ENCODE data around the gene CDC73. TPM values are rescaled to one million over a fixed set of nuclear protein-coding genes. Genes with fewer than 3 reads are reported as not detected.

The CDC73 gene
- total and polyA plus RNA-seq, 9 of the 15 experiments (the other 6 are each of a cell fraction or from before 2014, with no cell fraction given): 19.0 to 61.7 (median 30.1) TPM

DNA sequence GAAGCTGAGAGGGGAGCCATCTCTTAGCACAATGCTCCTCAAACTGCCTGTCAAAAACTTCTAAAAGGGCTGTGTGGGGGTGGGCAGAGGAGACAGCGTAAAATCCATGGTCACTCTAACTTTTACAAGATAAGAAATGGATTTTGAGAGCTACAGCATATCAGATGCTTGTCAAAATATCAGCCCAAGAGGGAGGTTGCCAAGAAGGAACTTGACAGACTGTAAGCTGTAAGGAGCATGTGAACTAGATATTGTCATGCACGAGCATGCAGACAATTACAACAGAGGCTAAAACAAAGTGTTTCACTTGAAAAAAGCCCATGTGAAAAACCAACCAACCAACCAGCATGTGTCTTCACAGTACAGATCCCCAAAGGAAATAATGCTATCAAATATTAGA, 171.9 kb downstream of the CDC73 start (continued):
- no peak for TF ChIP-seq STAG1 (CRISPR knock-in tag; IDR thresholded peaks at IDR 0.05; ENCODE audit: borderline replicate concordance)

DNA sequence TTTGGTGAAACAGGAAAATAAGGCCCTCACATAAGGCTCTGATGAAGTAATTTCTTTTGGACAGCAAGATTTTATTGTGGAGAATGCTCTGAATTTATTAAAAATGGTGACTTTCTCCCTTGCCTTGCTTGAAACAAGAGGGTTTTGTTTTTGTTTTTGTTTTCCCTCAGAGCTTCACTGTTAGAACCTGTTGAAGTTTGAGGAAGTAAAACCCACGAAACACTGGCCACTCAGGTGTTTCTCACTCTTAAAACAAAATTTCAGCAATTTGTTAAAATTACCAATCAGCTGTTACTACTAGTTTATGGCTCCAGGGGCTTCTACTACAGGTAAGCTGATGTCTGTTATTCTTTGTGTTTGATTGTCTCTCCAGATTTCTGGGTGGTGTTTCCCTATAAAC, 177.2 kb downstream of the CDC73 start:
- BruUV-seq (replicated peaks): no TSS peak

More for the DNA sequence above, 177.2 kb downstream of the CDC73 start:
- in situ Hi-C loops (cut with MboI) (no loop called here), intact Hi-C loops (cut with micrococcal nuclease) (no loop called here)
- ChIA-PET CTCF (ENCODE audit: low intra/inter-chr PET ratio) (no interaction called here), POLR2A (no interaction called here)
- Histone ChIP-seq H3K4me3 (no peak overlapping the region), H2AFZ (ENCODE audit: low read depth, low read length) (no peak overlapping the region), H3K9me3 (replicated peaks; ENCODE audit: control insufficient read depth, insufficient read depth, low read depth, low read length) (no peaks in the 10 kb centered on the region), H3K27me3 (ENCODE audit: control insufficient read depth in 2 of 2, insufficient read depth in 2 of 2, low read length in 2 of 2) (no peaks in the 10 kb centered on the region), H3K4me2 (ENCODE audit: insufficient read depth, low read length) (no peak overlapping the region), H4K20me1 (replicated peaks; ENCODE audit: control insufficient read depth, insufficient read depth, low read length) (no peaks in the 10 kb centered on the region), H3K9me1 (ENCODE audit: control insufficient read depth, insufficient read depth, low read length) (no peaks in the 10 kb centered on the region), H3K36me3 (ENCODE audit: control insufficient read depth, insufficient read depth, low read length) (no peaks in the 10 kb centered on the region), H3K27ac (ENCODE audit: extremely low read depth, low read depth, low read length) (no peak overlapping the region), H3K79me2 (ENCODE audit: control insufficient read depth, insufficient read depth, low read length) (no peaks in the 10 kb centered on the region), H3K9ac (ENCODE audit: insufficient read depth in 1 of 2, low read depth in 2 of 2, low read length in 2 of 2) (no peak overlapping the region), H3K4me1 (replicated peaks in 1 of 2; ENCODE audit: control insufficient read depth in 2 of 2, insufficient read depth in 2 of 2, low read length in 2 of 2) (no peaks in the 10 kb centered on the region)
- no peak for ATAC-seq
- TF ChIP-seq SMARCB1 (IDR thresholded peaks at IDR 0.05; ENCODE audit: insufficient read length, low read depth) (no peak), ZNF561 (CRISPR knock-in tag; conservative IDR thresholded peaks at IDR 0.05) (no peak), CHD1 (IDR thresholded peaks at IDR 0.05; ENCODE audit: low read length) (no peak), FOXM1 (IDR thresholded peaks at IDR 0.05; ENCODE audit: low read depth) (no peak), FOXM1 (CRISPR knock-in tag; IDR thresholded peaks at IDR 0.05; ENCODE audit: low read depth) (no peak), NCOA1 (IDR thresholded peaks at IDR 0.05; ENCODE audit: low read depth) (no peak), ZC3H8 (IDR thresholded peaks at IDR 0.05) (no peak)
- TF ChIP-seq, protein P1, sequence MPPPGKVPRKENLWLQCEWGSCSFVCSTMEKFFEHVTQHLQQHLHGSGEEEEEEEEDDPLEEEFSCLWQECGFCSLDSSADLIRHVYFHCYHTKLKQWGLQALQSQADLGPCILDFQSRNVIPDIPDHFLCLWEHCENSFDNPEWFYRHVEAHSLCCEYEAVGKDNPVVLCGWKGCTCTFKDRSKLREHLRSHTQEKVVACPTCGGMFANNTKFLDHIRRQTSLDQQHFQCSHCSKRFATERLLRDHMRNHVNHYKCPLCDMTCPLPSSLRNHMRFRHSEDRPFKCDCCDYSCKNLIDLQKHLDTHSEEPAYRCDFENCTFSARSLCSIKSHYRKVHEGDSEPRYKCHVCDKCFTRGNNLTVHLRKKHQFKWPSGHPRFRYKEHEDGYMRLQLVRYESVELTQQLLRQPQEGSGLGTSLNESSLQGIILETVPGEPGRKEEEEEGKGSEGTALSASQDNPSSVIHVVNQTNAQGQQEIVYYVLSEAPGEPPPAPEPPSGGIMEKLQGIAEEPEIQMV (tag; conservative IDR thresholded peaks at IDR 0.05; ENCODE audit: low read depth): no peak
- TF ChIP-seq, protein P2, sequence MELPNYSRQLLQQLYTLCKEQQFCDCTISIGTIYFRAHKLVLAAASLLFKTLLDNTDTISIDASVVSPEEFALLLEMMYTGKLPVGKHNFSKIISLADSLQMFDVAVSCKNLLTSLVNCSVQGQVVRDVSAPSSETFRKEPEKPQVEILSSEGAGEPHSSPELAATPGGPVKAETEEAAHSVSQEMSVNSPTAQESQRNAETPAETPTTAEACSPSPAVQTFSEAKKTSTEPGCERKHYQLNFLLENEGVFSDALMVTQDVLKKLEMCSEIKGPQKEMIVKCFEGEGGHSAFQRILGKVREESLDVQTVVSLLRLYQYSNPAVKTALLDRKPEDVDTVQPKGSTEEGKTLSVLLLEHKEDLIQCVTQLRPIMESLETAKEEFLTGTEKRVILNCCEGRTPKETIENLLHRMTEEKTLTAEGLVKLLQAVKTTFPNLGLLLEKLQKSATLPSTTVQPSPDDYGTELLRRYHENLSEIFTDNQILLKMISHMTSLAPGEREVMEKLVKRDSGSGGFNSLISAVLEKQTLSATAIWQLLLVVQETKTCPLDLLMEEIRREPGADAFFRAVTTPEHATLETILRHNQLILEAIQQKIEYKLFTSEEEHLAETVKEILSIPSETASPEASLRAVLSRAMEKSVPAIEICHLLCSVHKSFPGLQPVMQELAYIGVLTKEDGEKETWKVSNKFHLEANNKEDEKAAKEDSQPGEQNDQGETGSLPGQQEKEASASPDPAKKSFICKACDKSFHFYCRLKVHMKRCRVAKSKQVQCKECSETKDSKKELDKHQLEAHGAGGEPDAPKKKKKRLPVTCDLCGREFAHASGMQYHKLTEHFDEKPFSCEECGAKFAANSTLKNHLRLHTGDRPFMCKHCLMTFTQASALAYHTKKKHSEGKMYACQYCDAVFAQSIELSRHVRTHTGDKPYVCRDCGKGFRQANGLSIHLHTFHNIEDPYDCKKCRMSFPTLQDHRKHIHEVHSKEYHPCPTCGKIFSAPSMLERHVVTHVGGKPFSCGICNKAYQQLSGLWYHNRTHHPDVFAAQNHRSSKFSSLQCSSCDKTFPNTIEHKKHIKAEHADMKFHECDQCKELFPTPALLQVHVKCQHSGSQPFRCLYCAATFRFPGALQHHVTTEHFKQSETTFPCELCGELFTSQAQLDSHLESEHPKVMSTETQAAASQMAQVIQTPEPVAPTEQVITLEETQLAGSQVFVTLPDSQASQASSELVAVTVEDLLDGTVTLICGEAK (IDR thresholded peaks at IDR 0.05): no peak
- TF ChIP-seq, protein P2 (CRISPR knock-in tag; IDR thresholded peaks at IDR 0.05): no peak
- DNase-seq (ENCODE audit: extremely low read depth in 1 of 4, low spot score in 3 of 4): no peak
- no peak for FAIRE-seq
- WGBS (ENCODE audit: insufficient coverage, low coverage, missing lambda C conversion rate): 0% methylated on average over 1 of the region's 1 CpG
